Spinal cord (tissue), 10 donors: ENCODE data around the gene UBA5. TPM values are rescaled to one million over a fixed set of nuclear protein-coding genes. Genes with fewer than 3 reads are reported as not detected.

Experiments
- DNase-seq, 6 donors: peaks; one replicate each; pipeline versions ENCODE4 v3.0.0 to v3.0.0-alpha.2; 2013 to 2015; ENCODE audit warnings: low spot score in 6 of 6, low read depth in 4 of 6
- H3K27ac ChIP-seq: one replicate; pipeline ENCODE4 v1.5.1; 2013; ENCODE audit warnings: low read depth, low read length, control low read depth
- H3K27me3 ChIP-seq: one replicate; pipeline ENCODE4 v1.6.1; 2013; ENCODE audit warnings: low read length; ENCODE audit not compliant: control insufficient read depth, insufficient read depth
- H3K36me3 ChIP-seq: one replicate; pipeline ENCODE4 v1.6.1; 2013; ENCODE audit warnings: low read length; ENCODE audit not compliant: control insufficient read depth, insufficient read depth
- H3K4me1 ChIP-seq: one replicate; pipeline ENCODE4 v1.6.1; 2013; ENCODE audit warnings: low read length; ENCODE audit not compliant: control insufficient read depth, insufficient read depth
- H3K4me3 ChIP-seq: one replicate; pipeline ENCODE4 v1.5.1; 2013; ENCODE audit warnings: low read depth, low read length, control low read depth
- H3K9me3 ChIP-seq: one replicate; pipeline ENCODE4 v1.6.1; 2013; ENCODE audit warnings: low read length; ENCODE audit not compliant: control insufficient read depth, insufficient read depth
- WGBS: methylation state at CpG from one replicate; pipeline ENCODE4 v1.1.5; 2013; ENCODE audit warnings: missing lambda C conversion rate; ENCODE audit not compliant: insufficient coverage; 5-methylcytosine and 5-hydroxymethylcytosine counted together
- polyA plus RNA-seq, 2 donors: library from polyadenylated mRNA; unstranded; fragments of 120-200 nt; gene quantifications; one replicate each; pipeline ENCODE4 v1.2.1, GENCODE V29; 2013; ENCODE audit not compliant: insufficient read length in 2 of 2
- total RNA-seq, 2 donors: library from RNA; depleted of rRNA in 1 of 2; stranded (reverse); fragments of 120-200 nt in 1 of 2; fragments of >200 nt in 1 of 2; gene quantifications; one replicate each; pipeline versions ENCODE4 v1.2.3 to v1.2.4, GENCODE V29; 2013 to 2014
- donor health status: healthy.

Gene UBA5
- total and polyA plus RNA-seq, 4 donors = 44.5 to 79.2 (median 57.2) TPM

- peak; percentile 52 to 97 (median 86) for DNase-seq
- Histone ChIP-seq H3K4me3 (peak within 1 kb of the TSS; percentile 91), H3K9me3 (no peaks in the 10 kb centered on the region), H3K36me3 (no peaks in the 10 kb centered on the region), H3K4me1 (peaks cover 11% of the 10 kb centered on the region), H3K27me3 (no peaks in the 10 kb centered on the region), H3K27ac (peak within 1 kb of the TSS; percentile 97)
- WGBS = under 1% methylated on average over 65 of the region's 96 CpGs
Measured at GRCh38 chr3:132722165-132723023, 62.3 kb downstream of the UBA5 start, which contains the start of gene NPHP3. TSS of gene NPHP3 (minus strand) at chr3:132722409. CDS start at chr3:132722355, 54 bp downstream.

GRCh38 chr3:132723024-132723950, 63.2 kb downstream of the UBA5 start:
- H3K4me1 ChIP-seq = peaks cover 11% of the 10 kb centered on the region
- peak overlapping the region; percentile 91 for H3K4me3 ChIP-seq
- no peaks in the 10 kb centered on the region for H3K27me3 ChIP-seq
- 16% methylated on average over 19 of the region's 19 CpGs for WGBS
- no peaks in the 10 kb centered on the region for H3K9me3 ChIP-seq
- H3K36me3 ChIP-seq = no peaks in the 10 kb centered on the region
- peak in 2 of 6 donors; percentile 24 to 68 for DNase-seq
- H3K27ac ChIP-seq = peak overlapping the region; percentile 97

- no peaks in the 10 kb centered on the region for H3K27me3 ChIP-seq
- whole genome bisulfite sequencing = no CpG with 5 or more reads among the region's 2 CpGs
- peak in 5 of 6 donors; percentile 35 to 91 (median 55) for DNase-seq
- H3K4me1 ChIP-seq = peaks cover 4% of the 10 kb centered on the region
- no peaks in the 10 kb centered on the region for H3K9me3 ChIP-seq
- H3K4me3 ChIP-seq = no peak overlapping the region
- no peaks in the 10 kb centered on the region for H3K36me3 ChIP-seq
- H3K27ac ChIP-seq = no peak overlapping the region
Measured at GRCh38 chr3:132726341-132726823, 66.3 kb downstream of the UBA5 start.

Other genes starting within 250 kb of the UBA5 start
- gene DNAJC13, start 242.8 kb upstream of the UBA5 start, total RNA-seq = 10 to 100 TPM; 53.0 to 82.2 TPM
- 10 to 100 TPM; 38.1 to 40.2 TPM for gene DNAJC13, start 242.8 kb upstream of the UBA5 start, polyA plus RNA-seq
- 1 to 10 TPM; 1.1 to 1.8 TPM for gene ACKR4, start 63.1 kb upstream of the UBA5 start, total RNA-seq
- under 1 TPM; 0.62 to 0.66 TPM for gene ACKR4, start 63.1 kb upstream of the UBA5 start, polyA plus RNA-seq
- 10 to 100 TPM; 27.9 to 42.2 TPM for gene ACAD11, start 520 bp upstream of the UBA5 start, total RNA-seq
- 10 to 100 TPM; 20.3 to 24.2 TPM for gene ACAD11, start 520 bp upstream of the UBA5 start, polyA plus RNA-seq
- gene NPHP3, start 62.1 kb downstream of the UBA5 start, total RNA-seq = 10 to 100 TPM; 34.3 to 49.5 TPM
- 10 to 100 TPM; 23.8 to 36.5 TPM for gene NPHP3, start 62.1 kb downstream of the UBA5 start, polyA plus RNA-seq